Mucosa of rectum (tissue), 2 donors: ENCODE data around the gene TBC1D23.
"Not testable (repeated sequence)": the region's sequence is repeated elsewhere in the genome, so short reads cannot be mapped to it uniquely, and the experiment has no call there.

Experiments
- H3K27ac ChIP-seq, 2 donors: one replicate each; pipeline ENCODE4 v1.7.0; 2013; ENCODE audit warnings: inconsistent platforms in 2 of 2, low read depth in 2 of 2, low read length in 2 of 2
- H3K27me3 ChIP-seq, 2 donors: one replicate each; pipeline ENCODE4 v1.7.0; 2013; ENCODE audit warnings: low read length in 2 of 2; ENCODE audit not compliant: control insufficient read depth in 2 of 2, insufficient read depth in 2 of 2
- H3K36me3 ChIP-seq, 2 donors: one replicate each; pipeline ENCODE4 v1.7.0; 2013; ENCODE audit warnings: low read length in 2 of 2; ENCODE audit not compliant: control insufficient read depth in 2 of 2, insufficient read depth in 2 of 2
- H3K4me1 ChIP-seq, 2 donors: one replicate each; pipeline ENCODE4 v1.7.0; 2013; ENCODE audit warnings: low read length in 2 of 2, mild to moderate bottlenecking in 1 of 2; ENCODE audit not compliant: control insufficient read depth in 2 of 2, insufficient read depth in 2 of 2
- H3K4me3 ChIP-seq, 2 donors: one replicate each; pipeline ENCODE4 v1.7.0; 2013; ENCODE audit warnings: low read length in 2 of 2
- H3K9ac ChIP-seq, 2 donors: one replicate each; pipeline ENCODE4 v1.7.0; 2013; ENCODE audit warnings: low read length in 2 of 2, low read depth in 1 of 2, mild to moderate bottlenecking in 1 of 2
- H3K9me3 ChIP-seq, 2 donors: one replicate each; pipeline ENCODE4 v1.7.0; 2013; ENCODE audit warnings: low read length in 2 of 2; ENCODE audit not compliant: control insufficient read depth in 2 of 2
- donor health status: healthy.
- donor health status: Normal muscosa, but diverticular disease.

TBC1D23 gene

GRCh38 chr3:100336229-100336628, 75.4 kb downstream of the TBC1D23 start:
- H3K27me3 ChIP-seq, H3K4me1 ChIP-seq, H3K9ac ChIP-seq, H3K27ac ChIP-seq, H3K9me3 ChIP-seq, H3K4me3 ChIP-seq: not testable (repeated sequence)
- peaks cover 4 to 15% of the 10 kb centered on the region in 2 donors for H3K36me3 ChIP-seq

GRCh38 chr3:100338911-100339310, 78.1 kb downstream of the TBC1D23 start:
- Histone ChIP-seq H3K36me3 (peaks cover 16 to 22% of the 10 kb centered on the region in 2 donors), H3K27me3 (no peaks in the 10 kb centered on the region), H3K4me3 (no peak overlapping the region), H3K9ac (no peak overlapping the region), H3K27ac (no peak overlapping the region), H3K4me1 (peaks cover 7 to 9% of the 10 kb centered on the region in 2 donors), H3K9me3 (no peaks in the 10 kb centered on the region)

GRCh38 chr3:100339786-100340185, 79.0 kb downstream of the TBC1D23 start:
- no peaks in the 10 kb centered on the region for H3K27me3 ChIP-seq
- H3K4me3 ChIP-seq, result no peak overlapping the region
- peaks cover 19 to 22% of the 10 kb centered on the region in 2 donors for H3K36me3 ChIP-seq
- peaks cover 4% of the 10 kb centered on the region in 2 donors for H3K4me1 ChIP-seq
- no peak overlapping the region for H3K9ac ChIP-seq
- no peak overlapping the region for H3K27ac ChIP-seq
- no peaks in the 10 kb centered on the region for H3K9me3 ChIP-seq

GRCh38 chr3:100340527-100340926, 79.7 kb downstream of the TBC1D23 start:
- no peak overlapping the region for H3K27ac ChIP-seq
- no peak overlapping the region for H3K9ac ChIP-seq
- no peaks in the 10 kb centered on the region for H3K9me3 ChIP-seq
- H3K27me3 ChIP-seq, result no peaks in the 10 kb centered on the region
- peaks cover 19 to 27% of the 10 kb centered on the region in 2 donors for H3K36me3 ChIP-seq
- peaks cover under 1 to 1% of the 10 kb centered on the region in 2 donors for H3K4me1 ChIP-seq
- no peak overlapping the region for H3K4me3 ChIP-seq

- Histone ChIP-seq H3K9ac (no peak overlapping the region), H3K4me3 (no peak overlapping the region)
These were observed 87.9 kb downstream of the TBC1D23 start for GRCh38 chr3:100348727-100349126.

GRCh38 chr3:100351770-100352169, 91.0 kb downstream of the TBC1D23 start:
- H3K4me1 ChIP-seq, H3K9ac ChIP-seq, H3K9me3 ChIP-seq, H3K27ac ChIP-seq, H3K27me3 ChIP-seq, H3K4me3 ChIP-seq: not testable (repeated sequence)
- peaks cover 41 to 50% of the 10 kb centered on the region in 2 donors for H3K36me3 ChIP-seq

More at GRCh38 chr3:100348727-100349126, 87.9 kb downstream of the TBC1D23 start:
- Histone ChIP-seq H3K27ac (no peak overlapping the region), H3K27me3 (no peaks in the 10 kb centered on the region), H3K36me3 (peaks cover 45 to 51% of the 10 kb centered on the region in 2 donors), H3K4me1 (no peaks in the 10 kb centered on the region), H3K9me3 (no peaks in the 10 kb centered on the region)

GRCh38 chr3:100352296-100353231, 91.8 kb downstream of the TBC1D23 start:
- H3K27me3 ChIP-seq, result no peaks in the 10 kb centered on the region
- H3K9me3 ChIP-seq, result no peaks in the 10 kb centered on the region
- no peak overlapping the region for H3K9ac ChIP-seq
- H3K36me3 ChIP-seq, result peaks cover 40 to 45% of the 10 kb centered on the region in 2 donors
- H3K4me1 ChIP-seq, result no peaks in the 10 kb centered on the region
- H3K4me3 ChIP-seq, result no peak overlapping the region
- H3K27ac ChIP-seq, result no peak overlapping the region

- Histone ChIP-seq H3K9me3 (no peaks in the 10 kb centered on the region), H3K4me1 (no peaks in the 10 kb centered on the region), H3K9ac (no peak overlapping the region), H3K36me3 (peaks cover 32 to 37% of the 10 kb centered on the region in 2 donors), H3K27ac (no peak overlapping the region), H3K27me3 (no peaks in the 10 kb centered on the region), H3K4me3 (no peak overlapping the region)
These were observed 94.1 kb downstream of the TBC1D23 start for GRCh38 chr3:100354850-100355249.

- Histone ChIP-seq H3K9ac (no peak overlapping the region), H3K27me3 (no peaks in the 10 kb centered on the region), H3K4me3 (no peak overlapping the region), H3K36me3 (peaks cover 30 to 33% of the 10 kb centered on the region in 2 donors), H3K9me3 (peaks cover 0 to 4% of the 10 kb centered on the region in 2 donors), H3K27ac (no peak overlapping the region), H3K4me1 (no peaks in the 10 kb centered on the region)
These were observed 97.6 kb downstream of the TBC1D23 start for GRCh38 chr3:100358413-100358812.

GRCh38 chr3:100359035-100359434, 98.2 kb downstream of the TBC1D23 start:
- Histone ChIP-seq H3K36me3 (peaks cover 28 to 30% of the 10 kb centered on the region in 2 donors), H3K9me3 (peaks cover 0 to 4% of the 10 kb centered on the region in 2 donors), H3K4me3 (no peak overlapping the region), H3K27me3 (no peaks in the 10 kb centered on the region), H3K9ac (no peak overlapping the region), H3K27ac (no peak overlapping the region), H3K4me1 (no peaks in the 10 kb centered on the region)
